Spleen (tissue), 11 donors: ENCODE measurements around the gene SSTR4. TPM values are rescaled to one million over a fixed set of nuclear protein-coding genes. Genes with fewer than 3 reads are reported as not detected.

Source experiments
- DNase-seq: peaks from one replicate; pipeline ENCODE4 v3.0.0-alpha.2; 2020
- H3K27ac ChIP-seq, 8 donors: fragments of 200-600 bp; sonication (generic) in 7 of 8; 1 replicate in 4 of 8; 2 replicates in 4 of 8; pipeline versions ENCODE4 v1.5.0 to v1.8.0; 2016 to 2021; ENCODE audit warnings: inconsistent platforms in 4 of 8, mild to moderate bottlenecking in 4 of 8, moderate library complexity in 1 of 8
- H3K27me3 ChIP-seq, 7 donors: fragments of 200-600 bp; sonication (generic) in 6 of 7; replicated peaks in 1 of 7; 1 replicate in 4 of 7; 2 replicates in 3 of 7; pipeline versions ENCODE4 v1.5.0 to v1.8.0; 2016 to 2021; ENCODE audit warnings: inconsistent platforms in 3 of 7, mild to moderate bottlenecking in 1 of 7
- H3K36me3 ChIP-seq, 6 donors: fragments of 200-600 bp; sonication (generic) in 5 of 6; 1 replicate in 4 of 6; 2 replicates in 2 of 6; pipeline versions ENCODE4 v1.5.0 to v1.8.0; 2016 to 2021; ENCODE audit warnings: inconsistent platforms in 2 of 6
- H3K4me1 ChIP-seq, 6 donors: fragments of 200-600 bp; sonication (generic) in 5 of 6; 1 replicate in 3 of 6; 2 replicates in 3 of 6; pipeline versions ENCODE4 v1.5.0 to v1.8.0; 2016 to 2021; ENCODE audit warnings: inconsistent platforms in 3 of 6
- H3K4me3 ChIP-seq, 8 donors: fragments of 200-600 bp; sonication (generic) in 7 of 8; 1 replicate in 4 of 8; 2 replicates in 4 of 8; pipeline versions ENCODE4 v1.5.0 to v1.8.0; 2016 to 2021; ENCODE audit warnings: inconsistent platforms in 4 of 8, mild to moderate bottlenecking in 4 of 8, moderate library complexity in 2 of 8
- H3K9me3 ChIP-seq, 8 donors: fragments of 200-600 bp; sonication (generic) in 7 of 8; 1 replicate in 4 of 8; 2 replicates in 4 of 8; pipeline versions ENCODE4 v1.5.0 to v1.8.0; 2016 to 2021; ENCODE audit warnings: inconsistent platforms in 4 of 8
- CTCF ChIP-seq, 11 experiments: fragments of 200-600 bp in 7 of 11; fragments of 450-650 bp in 4 of 11; sonication (generic) in 4 of 11; IDR thresholded peaks in 8 of 11; conservative IDR thresholded peaks in 3 of 11; 1 replicate in 7 of 11; 2 replicates in 4 of 11; pipeline versions ENCODE4 v1.4.0 to v1.8.0; 2016 to 2021; ENCODE audit warnings: antibody characterized with exemption in 11 of 11, inconsistent platforms in 4 of 11, mild to moderate bottlenecking in 1 of 11
- POLR2A ChIP-seq, 3 donors: fragments of 450-650 bp; IDR thresholded peaks; one replicate each; pipeline ENCODE4 v1.5.1; 2017; ENCODE audit warnings: antibody characterized with exemption in 3 of 3, mild to moderate bottlenecking in 1 of 3
- POLR2AphosphoS5 ChIP-seq, 3 donors: sonication (generic); formaldehyde crosslinking; IDR thresholded peaks; one replicate each; pipeline ENCODE4 v1.5.1; 2017; ENCODE audit warnings: antibody characterized with exemption in 3 of 3
- WGBS, 5 donors: extraction: QIAGEN DNeasy Blood & Tissue Kit in 3 of 5; methylation state at CpG; one replicate each; pipeline versions ENCODE4 v1.1.5 to v1.1.7; 2013 to 2018; 5-methylcytosine and 5-hydroxymethylcytosine counted together
- intact Hi-C: fragments of 100-400 bp; cut with DNase I; formaldehyde crosslinking; loops from one replicate; pipeline ENCODE4 v1.15.0; 2023; ENCODE audit warnings: low total_unique reads
- polyA plus RNA-seq, 3 donors: library from polyadenylated mRNA; stranded (reverse); fragments of 200-250 nt; gene quantifications; one replicate each; pipeline ENCODE4 v1.2.1, GENCODE V29; 2013
- total RNA-seq, 7 donors: library from RNA; depleted of rRNA in 3 of 7; stranded (reverse); fragments of >200 nt in 3 of 7; fragmentation: NEBNext Ultra II Directional in 4 of 7; extraction: Animal tissue kit (Norgen Biotek cat#: 25700) in 4 of 7; gene quantifications; one replicate each; pipeline versions ENCODE4 v1.1.0 to v1.2.1, GENCODE V29; 2016 to 2021
- donor health status: healthy with polysubstance abuse.
- donor health status: DM: no; HTN: no; CAD: no; lungs with moderate emphysema.
- donor health status: DM: no; HTN: no; CAD: no.
- donor health status: Bipolar disorder and iron deficiency.
- donor health status: healthy.
- donor health status: DM: no; HTN: no; CAD: no.
- donor health status: DM: yes; HTN: yes; CAD: no.

Gene SSTR4
- total and polyA plus RNA-seq, 10 donors, result not detected

DNA sequence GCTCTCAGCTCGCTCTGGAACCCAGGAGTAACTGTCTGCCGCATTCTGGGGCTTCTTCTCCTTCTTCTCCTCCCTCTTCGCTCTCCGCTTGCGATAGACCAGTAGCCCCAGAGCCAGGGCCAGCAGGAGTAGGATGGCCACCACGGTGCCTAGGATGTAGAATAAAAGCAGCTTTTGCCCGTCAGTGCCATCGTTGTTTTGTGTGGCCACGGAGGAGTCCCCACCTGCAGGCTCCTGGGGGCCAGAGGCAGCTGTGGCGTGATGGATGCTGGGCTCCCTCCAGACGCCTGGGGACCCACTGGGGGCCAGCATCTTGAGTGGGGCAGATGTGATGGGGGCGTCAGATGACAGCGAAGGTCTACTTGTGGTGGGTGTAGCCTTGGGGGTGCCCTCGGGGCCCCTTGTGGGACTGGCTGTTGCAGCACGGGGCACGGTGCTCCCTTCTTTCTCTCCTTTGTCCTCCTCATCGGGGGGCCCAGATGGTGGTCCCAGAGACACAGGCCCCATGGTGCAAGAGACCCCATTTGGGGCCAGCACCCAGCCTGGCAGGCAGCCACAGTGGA lies 49.3 kb downstream of the SSTR4 start:
- WGBS, 5 donors, result 81 to 88% (median 83%) methylated on average over 13 to 17 of the region's 17 CpGs
- intact Hi-C loops, result no loop called here
- no peaks in the 10 kb centered on the region for H3K9me3 ChIP-seq
- peak overlapping the region in 5 of 8 donors; percentile 84 to 96 (median 90) for H3K27ac ChIP-seq
- H3K36me3 ChIP-seq, result peaks cover 0 to 26% (median 0%) of the 10 kb centered on the region in 6 donors
- peak overlapping the region; percentile 17 to 67 (median 32) for H3K4me3 ChIP-seq
- peaks cover 5 to 87% (median 65%) of the 10 kb centered on the region in 6 donors for H3K4me1 ChIP-seq
- no peak for DNase-seq
- H3K27me3 ChIP-seq, result no peaks in the 10 kb centered on the region
- TF ChIP-seq POLR2A (IDR thresholded peaks at IDR 0.05) (no peak), POLR2AphosphoS5 (IDR thresholded peaks at IDR 0.05) (no peak), CTCF (IDR thresholded peaks at IDR 0.05 in 8 of 11, conservative IDR thresholded peaks at IDR 0.05 in 3 of 11) (no peak)

GRCh38 chr20:23084845-23085365 lies 49.8 kb downstream of the SSTR4 start:
- H3K27me3 ChIP-seq, result no peaks in the 10 kb centered on the region
- DNase-seq, result no peak
- intact Hi-C loops, result no loop called here
- peaks cover 5 to 83% (median 65%) of the 10 kb centered on the region in 6 donors for H3K4me1 ChIP-seq
- H3K4me3 ChIP-seq, result peak overlapping the region; percentile 4 to 67 (median 32)
- peak overlapping the region in 7 of 8 donors; percentile 81 to 96 (median 85) for H3K27ac ChIP-seq
- H3K9me3 ChIP-seq, result no peaks in the 10 kb centered on the region
- WGBS, 5 donors, result 65 to 74% (median 73%) methylated on average over 8 to 24 of the region's 24 CpGs
- peaks cover 0 to 21% (median 0%) of the 10 kb centered on the region in 6 donors for H3K36me3 ChIP-seq
- TF ChIP-seq POLR2A (IDR thresholded peaks at IDR 0.05) (no peak), CTCF (IDR thresholded peaks at IDR 0.05 in 8 of 11, conservative IDR thresholded peaks at IDR 0.05 in 3 of 11) (no peak), POLR2AphosphoS5 (IDR thresholded peaks at IDR 0.05) (peak in 1 of 3 donors; percentile 6)

DNA sequence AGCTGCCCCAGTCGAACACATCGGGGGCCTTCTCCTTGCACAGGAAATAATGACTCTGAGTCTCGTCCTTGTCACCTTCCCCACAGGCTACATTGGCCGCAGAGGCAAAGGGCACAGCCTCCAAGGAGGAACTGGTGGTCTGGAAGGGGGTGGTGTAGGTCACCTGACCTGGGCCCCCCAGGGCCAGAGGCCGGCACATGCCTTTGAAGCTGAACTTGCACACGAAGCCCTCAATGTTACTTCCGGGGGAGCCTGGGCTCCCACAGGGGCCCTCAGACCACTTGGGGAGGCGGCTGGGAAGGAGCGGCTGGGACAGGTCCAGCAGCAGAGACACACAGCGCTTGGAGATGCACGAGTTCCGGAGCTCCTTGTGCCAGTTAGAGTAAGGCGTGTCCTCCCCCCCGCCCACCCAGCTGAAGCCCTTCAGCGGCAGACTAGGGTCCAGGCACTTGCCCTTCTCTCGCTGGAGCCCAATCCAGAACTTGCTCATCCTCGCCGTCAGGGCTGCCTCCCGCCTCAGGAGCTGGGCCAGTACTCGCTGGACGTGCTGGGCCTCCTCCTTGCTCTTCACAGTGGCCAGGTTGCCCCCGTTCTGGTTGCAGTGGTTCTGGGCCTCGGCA lies 50.4 kb downstream of the SSTR4 start:
- intact Hi-C loops, result no loop called here
- peaks cover 0 to 16% (median 0%) of the 10 kb centered on the region in 6 donors for H3K36me3 ChIP-seq
- H3K4me1 ChIP-seq, result peaks cover 5 to 79% (median 64%) of the 10 kb centered on the region in 6 donors

More for the DNA sequence above, 50.4 kb downstream of the SSTR4 start:
- Histone ChIP-seq H3K4me3 (peak overlapping the region; percentile 4 to 67 (median 32)), H3K9me3 (no peaks in the 10 kb centered on the region), H3K27ac (peak overlapping the region; percentile 48 to 96 (median 84)), H3K27me3 (no peaks in the 10 kb centered on the region)
- 54 to 68% (median 57%) methylated on average over 12 to 23 of the region's 23 CpGs for WGBS, 5 donors
- DNase-seq, result peak; percentile 83
- peak in 1 of 3 donors; percentile 30 for TF ChIP-seq POLR2AphosphoS5 (IDR thresholded peaks at IDR 0.05)
- TF ChIP-seq POLR2A (IDR thresholded peaks at IDR 0.05), result no peak
- no peak for TF ChIP-seq CTCF (IDR thresholded peaks at IDR 0.05 in 8 of 11, conservative IDR thresholded peaks at IDR 0.05 in 3 of 11)
